HG03342 (cell line): ENCODE results near the gene ADI1.
"Not testable (repeated sequence)": the region's sequence is repeated elsewhere in the genome, so short reads cannot be mapped to it uniquely, and the experiment has no call there.

Source experiments
- ATAC-seq: cut with Tn5 transposase; IDR thresholded peaks from one replicate; pipeline ENCODE4 v1.9.1; 2021; ENCODE audit warnings: mild to moderate bottlenecking, moderate library complexity; ENCODE audit not compliant: unreplicated experiment

ADI1 gene

DNA sequence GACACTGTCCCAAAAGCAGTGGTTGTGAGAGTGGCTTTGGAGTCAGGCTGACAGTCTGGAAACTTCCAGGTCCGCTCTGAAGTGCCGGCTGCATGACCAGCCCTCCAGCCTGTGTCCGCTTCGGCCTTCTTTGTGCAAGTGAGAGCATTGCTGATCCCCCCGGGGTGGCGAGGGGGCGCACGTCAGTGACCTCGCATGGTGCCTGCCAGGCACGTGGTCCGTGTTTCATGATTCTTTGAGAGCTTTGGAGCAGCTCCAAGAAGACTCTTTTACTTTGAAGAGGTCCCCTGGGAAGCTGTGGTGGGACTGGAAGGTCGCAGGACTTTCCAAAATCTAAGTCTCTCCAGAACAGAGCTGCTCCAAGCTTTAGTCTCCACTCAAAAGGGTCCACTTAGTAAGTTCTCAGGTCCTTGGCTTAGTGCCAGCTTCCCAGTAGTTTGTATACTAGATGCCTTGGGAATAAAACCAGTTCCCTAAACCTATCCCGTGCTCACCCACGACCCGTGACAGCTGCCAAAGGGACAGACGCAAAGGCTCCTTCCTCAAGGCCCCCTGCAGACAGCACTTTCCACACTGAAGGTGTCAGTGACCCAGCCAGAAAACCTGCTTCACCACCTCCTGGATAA, 68.8 kb downstream of the ADI1 start:
- ATAC-seq: no peak

GRCh38 chr2:3449936-3450335, 69.4 kb downstream of the ADI1 start:
- ATAC-seq: no peak

DNA sequence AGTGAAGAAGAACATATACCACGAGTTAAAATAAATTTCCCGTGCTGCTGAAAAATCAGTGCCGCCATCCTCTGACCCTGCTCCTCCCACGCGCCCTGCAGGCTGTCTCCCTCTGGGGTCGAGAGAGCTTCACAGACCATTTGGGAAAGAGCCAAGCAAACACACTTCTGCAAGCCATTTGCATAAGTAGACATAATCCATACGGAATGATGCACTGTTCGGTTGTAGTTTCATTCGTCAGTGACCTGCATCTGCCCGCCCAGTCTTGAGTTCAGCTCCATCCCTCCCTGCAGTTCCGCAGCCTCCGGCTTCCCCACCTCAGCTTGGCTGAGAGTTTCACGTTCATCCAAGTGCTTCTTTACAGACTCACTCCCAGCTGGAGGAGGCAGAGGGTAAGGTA, 70.2 kb downstream of the ADI1 start:
- no peak for ATAC-seq

DNA sequence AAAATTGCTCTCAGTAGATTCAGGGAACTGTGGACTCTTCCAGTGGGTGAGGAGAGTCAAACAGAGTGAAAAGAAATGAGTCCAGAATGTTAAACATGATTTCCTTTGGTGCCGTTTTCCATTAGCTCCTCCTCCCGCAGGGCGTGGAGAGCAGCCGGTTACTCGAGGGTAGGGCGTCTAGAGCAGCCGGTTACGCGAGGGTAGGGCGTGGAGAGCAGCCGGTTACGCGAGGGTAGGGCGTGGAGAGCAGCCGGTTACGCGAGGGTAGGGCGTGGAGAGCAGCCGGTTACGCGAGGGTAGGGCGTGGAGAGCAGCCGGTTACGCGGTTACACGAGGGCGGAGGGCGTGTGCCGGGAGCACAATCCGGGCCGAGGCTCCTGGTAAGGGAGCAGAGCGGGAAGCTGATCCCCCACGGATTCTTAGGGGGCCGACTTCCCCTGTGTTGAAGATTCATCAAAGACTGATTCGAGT, 70.9 kb downstream of the ADI1 start:
- not testable (repeated sequence) for ATAC-seq

GRCh38 chr2:3447789-3448317, 71.5 kb downstream of the ADI1 start:
- ATAC-seq: no peak
